Measurements from ENCODE around the gene C3. TPM values are rescaled to one million over a fixed set of nuclear protein-coding genes. Genes with fewer than 3 reads are reported as not detected.
A peak's percentile ranks its signal among the peaks of the same experiment; 100 is the strongest.

The C3 gene
- total RNA-seq, 1 experiment from 2014 or later: 7.0 TPM

DNA sequence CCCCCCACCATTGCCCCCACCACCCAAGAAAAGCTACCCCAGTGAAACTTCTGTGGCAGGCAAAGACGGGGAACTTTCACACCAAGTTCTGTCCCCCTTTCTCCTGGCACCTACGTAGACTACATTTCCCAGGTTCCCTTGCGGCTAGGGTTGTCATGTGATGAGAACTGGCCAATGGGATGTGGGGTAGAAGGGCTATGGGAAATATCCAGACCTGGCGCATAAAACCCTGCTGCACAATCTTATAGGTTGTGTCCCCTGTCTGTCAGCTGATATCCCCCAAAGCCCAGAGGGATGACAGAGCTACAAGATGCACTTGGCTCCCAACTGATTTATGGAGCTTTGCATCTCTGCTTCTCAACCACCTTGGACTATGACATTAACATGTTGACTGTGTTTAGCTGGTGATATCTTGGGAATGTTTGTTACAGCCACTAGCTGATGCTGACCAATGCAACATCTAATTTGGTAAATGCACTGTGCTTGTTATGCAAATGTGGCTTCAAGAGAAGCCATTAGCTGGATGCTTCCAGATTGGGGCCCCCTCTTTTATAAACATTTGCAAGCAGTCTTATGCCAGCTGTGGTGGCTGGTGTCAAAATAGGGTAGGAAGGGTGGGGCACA is 40.7 kb upstream of the C3 start:
- Histone ChIP-seq H3K36me3 (ENCODE audit: control insufficient read depth in 1 of 2, insufficient read depth in 2 of 2, low read length in 2 of 2) (peaks cover 7 to 29% of the 10 kb centered on the region in 2 experiments; a peak in 2 of 4 replicates), H3K4me3 (replicated peaks in 1 of 2; ENCODE audit: low read depth in 1 of 2, low read length in 2 of 2) (no peak overlapping the region), H3K9me3 (ENCODE audit: control insufficient read depth in 1 of 2, insufficient read depth in 1 of 2, low read depth in 1 of 2, low read length in 2 of 2) (no peaks in the 10 kb centered on the region), H3K9ac (ENCODE audit: low read length) (no peak overlapping the region), H3K27ac (ENCODE audit: low read depth, low read length) (no peak overlapping the region), H3K79me2 (ENCODE audit: insufficient read depth, low read length) (peaks cover 58% of the 10 kb centered on the region), H3K4me1 (ENCODE audit: control insufficient read depth in 1 of 2, insufficient read depth in 2 of 2, low read length in 2 of 2) (peaks cover 27 to 34% of the 10 kb centered on the region in 2 experiments), H4K20me1 (ENCODE audit: insufficient read depth) (no peaks in the 10 kb centered on the region), H3K9me2 (ENCODE audit: insufficient read depth) (no peaks in the 10 kb centered on the region), H3K4me2 (ENCODE audit: low read length) (no peak overlapping the region), H2AFZ (ENCODE audit: low read depth, low read length, poor library complexity, severe bottlenecking) (no peak overlapping the region), H3K27me3 (ENCODE audit: insufficient read depth, low read length) (no peaks in the 10 kb centered on the region)
- ATAC-seq (peak; percentile 49), DNase-seq (ENCODE audit: low read depth, low spot score) (no peak)
- CTCF ChIA-PET: no interaction called here
- POLR2A ChIA-PET: no interaction called here
- intact Hi-C loops (cut with micrococcal nuclease): no loop called here
- no peak for TF ChIP-seq ZFX (IDR thresholded peaks at IDR 0.05)
- TF ChIP-seq SP1 (IDR thresholded peaks at IDR 0.05; ENCODE audit: low read depth): peak; percentile 23; the same call in 1 of the 2 replicates
- RAD21 ChIA-PET (ENCODE audit: low non-redundant PET in 1 of 2, low total read pairs in 2 of 2, uncharacterized antibody in 2 of 2, unreplicated experiment in 2 of 2): no interaction called here
- no TSS peak for BruUV-seq (replicated peaks)

DNA sequence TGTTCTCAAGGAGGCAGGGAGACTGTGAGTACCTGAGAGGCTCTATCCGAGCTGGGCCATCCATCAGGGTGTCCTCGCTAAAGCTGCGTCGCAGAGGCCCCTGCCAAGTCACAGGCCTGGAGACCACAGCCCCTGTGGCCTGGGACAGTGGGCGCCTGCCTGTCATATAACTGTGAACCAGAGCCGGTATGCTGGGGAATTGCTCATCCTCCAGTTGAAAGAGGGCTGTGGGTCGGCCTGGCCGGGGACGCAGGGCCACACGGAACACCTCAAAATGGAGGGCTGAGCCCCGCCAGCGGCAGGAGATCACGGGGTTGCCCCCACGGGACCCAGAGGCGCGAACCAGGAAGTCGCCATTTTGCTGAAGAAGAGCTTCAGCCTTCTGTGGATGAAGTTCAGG is 40.2 kb upstream of the C3 start:
- Histone ChIP-seq H3K9me3 (ENCODE audit: control insufficient read depth in 1 of 2, insufficient read depth in 1 of 2, low read depth in 1 of 2, low read length in 2 of 2) (no peaks in the 10 kb centered on the region), H3K9ac (ENCODE audit: low read length) (no peak overlapping the region), H3K4me2 (ENCODE audit: low read length) (no peak overlapping the region), H3K4me1 (ENCODE audit: control insufficient read depth in 1 of 2, insufficient read depth in 2 of 2, low read length in 2 of 2) (peaks cover 25 to 28% of the 10 kb centered on the region in 2 experiments), H4K20me1 (ENCODE audit: insufficient read depth) (no peaks in the 10 kb centered on the region), H2AFZ (ENCODE audit: low read depth, low read length, poor library complexity, severe bottlenecking) (no peak overlapping the region), H3K36me3 (ENCODE audit: control insufficient read depth in 1 of 2, insufficient read depth in 2 of 2, low read length in 2 of 2) (peaks cover 7 to 29% of the 10 kb centered on the region in 2 experiments; a peak in 2 of 4 replicates), H3K9me2 (ENCODE audit: insufficient read depth) (no peaks in the 10 kb centered on the region), H3K27me3 (ENCODE audit: insufficient read depth, low read length) (no peaks in the 10 kb centered on the region), H3K79me2 (ENCODE audit: insufficient read depth, low read length) (peaks cover 53% of the 10 kb centered on the region), H3K4me3 (replicated peaks in 1 of 2; ENCODE audit: low read depth in 1 of 2, low read length in 2 of 2) (no peak overlapping the region), H3K27ac (ENCODE audit: low read depth, low read length) (no peak overlapping the region)
- ChIA-PET CTCF (no interaction called here), RAD21 (ENCODE audit: low non-redundant PET in 1 of 2, low total read pairs in 2 of 2, uncharacterized antibody in 2 of 2, unreplicated experiment in 2 of 2) (interaction anchor here in 1 of 2 experiments (0.7 kb wide), 1 partner anchor 12 kb away, joined by 5 read pairs; the partner anchor contains the start of gene VAV1), POLR2A (no interaction called here)
- no peak for ATAC-seq
- no peak for DNase-seq (ENCODE audit: low read depth, low spot score)
- BruUV-seq (replicated peaks): no TSS peak
- intact Hi-C loops (cut with micrococcal nuclease): no loop called here
- TF ChIP-seq SP1 (IDR thresholded peaks at IDR 0.05; ENCODE audit: low read depth) (no peak), POLR2AphosphoS5 (IDR thresholded peaks at IDR 0.05; ENCODE audit: low read depth, low read length) (no peak), CBX3 (IDR thresholded peaks at IDR 0.05; ENCODE audit: low read depth) (no peak), EZH2 (IDR thresholded peaks at IDR 0.05) (no peak), CTCF (IDR thresholded peaks at IDR 0.05 in 2 of 3, conservative IDR thresholded peaks at IDR 0.05 in 1 of 3; ENCODE audit: borderline replicate concordance in 1 of 3, insufficient read depth in 1 of 3, low read depth in 2 of 3, low read length in 2 of 3) (no peak), YY1 (IDR thresholded peaks at IDR 0.05; ENCODE audit: extremely low read depth, insufficient replicate concordance, low read depth, low read length) (no peak), CEBPB (IDR thresholded peaks at IDR 0.05; ENCODE audit: low read depth) (no peak), SRF (IDR thresholded peaks at IDR 0.05; ENCODE audit: low read depth) (no peak), EGR1 (IDR thresholded peaks at IDR 0.05; ENCODE audit: low read depth) (no peak), FOSL1 (IDR thresholded peaks at IDR 0.05; ENCODE audit: low read depth) (no peak), ELF1 (IDR thresholded peaks at IDR 0.05; ENCODE audit: borderline replicate concordance, low read depth) (no peak), JUND (IDR thresholded peaks at IDR 0.05) (no peak), ZFX (IDR thresholded peaks at IDR 0.05) (no peak), TCF7L2 (IDR thresholded peaks at IDR 0.05; ENCODE audit: borderline replicate concordance, extremely low read depth, insufficient read depth, insufficient read length) (no peak), POLR2A (IDR thresholded peaks at IDR 0.05; ENCODE audit: borderline replicate concordance, extremely low read depth, insufficient read depth, insufficient read length) (no peak), ZNF274 (IDR thresholded peaks at IDR 0.05; ENCODE audit: low read depth, low read length) (no peak)
- TF ChIP-seq, protein P1, sequence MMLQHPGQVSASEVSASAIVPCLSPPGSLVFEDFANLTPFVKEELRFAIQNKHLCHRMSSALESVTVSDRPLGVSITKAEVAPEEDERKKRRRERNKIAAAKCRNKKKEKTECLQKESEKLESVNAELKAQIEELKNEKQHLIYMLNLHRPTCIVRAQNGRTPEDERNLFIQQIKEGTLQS (IDR thresholded peaks at IDR 0.05): no peak
- TF ChIP-seq, protein P2, sequence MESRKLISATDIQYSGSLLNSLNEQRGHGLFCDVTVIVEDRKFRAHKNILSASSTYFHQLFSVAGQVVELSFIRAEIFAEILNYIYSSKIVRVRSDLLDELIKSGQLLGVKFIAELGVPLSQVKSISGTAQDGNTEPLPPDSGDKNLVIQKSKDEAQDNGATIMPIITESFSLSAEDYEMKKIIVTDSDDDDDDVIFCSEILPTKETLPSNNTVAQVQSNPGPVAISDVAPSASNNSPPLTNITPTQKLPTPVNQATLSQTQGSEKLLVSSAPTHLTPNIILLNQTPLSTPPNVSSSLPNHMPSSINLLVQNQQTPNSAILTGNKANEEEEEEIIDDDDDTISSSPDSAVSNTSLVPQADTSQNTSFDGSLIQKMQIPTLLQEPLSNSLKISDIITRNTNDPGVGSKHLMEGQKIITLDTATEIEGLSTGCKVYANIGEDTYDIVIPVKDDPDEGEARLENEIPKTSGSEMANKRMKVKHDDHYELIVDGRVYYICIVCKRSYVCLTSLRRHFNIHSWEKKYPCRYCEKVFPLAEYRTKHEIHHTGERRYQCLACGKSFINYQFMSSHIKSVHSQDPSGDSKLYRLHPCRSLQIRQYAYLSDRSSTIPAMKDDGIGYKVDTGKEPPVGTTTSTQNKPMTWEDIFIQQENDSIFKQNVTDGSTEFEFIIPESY (IDR thresholded peaks at IDR 0.05; ENCODE audit: extremely low read depth, insufficient replicate concordance, low read length): no peak
